Activated naive CD8-positive, alpha-beta T cell treated with anti-CD3 and anti-CD28 coated beads, Interleukin-2, amount 50 U/mL, for 24 hours (primary cell): ENCODE measurements around the gene ANKRD6.
"Not testable (repeated sequence)": the region's sequence is repeated elsewhere in the genome, so short reads cannot be mapped to it uniquely, and the experiment has no call there.

Experiments used
- ATAC-seq: fragments of 150-1000 bp; cut with Tn5 transposase; one replicate; pipeline ENCODE4 v1.10.0; 2021
- DNase-seq: peaks from one replicate; pipeline ENCODE4 v3.0.0; 2021
- H3K27ac Mint-ChIP-seq: one replicate; pipeline ENCODE4 v1.8.0; 2021; ENCODE audit warnings: mild to moderate bottlenecking, mixed read lengths
- H3K27me3 Mint-ChIP-seq: one replicate; pipeline ENCODE4 v1.8.0; 2021; ENCODE audit warnings: mixed read lengths
- H3K36me3 Mint-ChIP-seq: one replicate; pipeline ENCODE4 v1.8.0; 2021; ENCODE audit warnings: low read depth, mixed read lengths
- H3K4me1 Mint-ChIP-seq: one replicate; pipeline ENCODE4 v1.8.0; 2021; ENCODE audit warnings: mixed read lengths
- H3K4me3 Mint-ChIP-seq: one replicate; pipeline ENCODE4 v1.8.0; 2021; ENCODE audit warnings: mild to moderate bottlenecking, moderate library complexity, mixed read lengths
- H3K9me3 Mint-ChIP-seq: one replicate; pipeline ENCODE4 v1.8.0; 2021; ENCODE audit warnings: mixed read lengths

Gene ANKRD6

GRCh38 chr6:89432875-89433251 is at the start of gene ANKRD6:
TSS of gene ANKRD6 (plus strand) at chr6:89433152. CDS start at chr6:89566977, 133,825 bp downstream.
- Mint-ChIP-seq H3K4me1 (peaks cover 20% of the 10 kb centered on the region), H3K4me3 (peak within 1 kb of the TSS; percentile 78), H3K27me3 (peaks cover 12% of the 10 kb centered on the region), H3K9me3 (no peaks in the 10 kb centered on the region), H3K36me3 (no peaks in the 10 kb centered on the region), H3K27ac (peak within 1 kb of the TSS; percentile 71)
- ATAC-seq (peak; percentile 96), DNase-seq (peak; percentile 91)

GRCh38 chr6:89385156-89385667 is 47.7 kb upstream of the ANKRD6 start:
- Mint-ChIP-seq H3K4me1 (peaks cover 13% of the 10 kb centered on the region), H3K4me3 (no peak overlapping the region), H3K27ac (no peak overlapping the region), H3K36me3 (no peaks in the 10 kb centered on the region), H3K27me3 (no peaks in the 10 kb centered on the region), H3K9me3 (no peaks in the 10 kb centered on the region)
- ATAC-seq (peak; percentile 43), DNase-seq (no peak)

DNA sequence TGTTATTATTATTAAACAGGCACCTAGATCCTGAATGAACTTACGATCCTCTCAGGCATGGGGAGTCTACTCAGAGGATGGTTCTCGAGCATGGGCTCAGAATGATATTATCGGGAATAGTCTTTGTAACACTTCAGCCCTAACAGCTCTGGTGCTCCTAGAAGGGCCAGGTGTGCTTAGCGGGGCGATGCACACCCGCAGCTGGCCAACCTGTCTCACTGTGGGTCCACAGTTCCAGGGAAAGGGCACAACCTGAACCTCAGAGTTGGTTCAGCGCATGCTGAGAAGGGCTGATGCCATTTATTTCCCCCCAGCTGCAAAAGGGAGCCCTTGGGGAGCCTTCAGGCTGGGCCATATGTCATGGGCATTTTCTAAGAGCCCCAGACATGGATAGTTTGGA is 47.1 kb upstream of the ANKRD6 start:
- H3K36me3 Mint-ChIP-seq = peaks cover 1% of the 10 kb centered on the region
- ATAC-seq = no peak
- H3K27ac Mint-ChIP-seq = no peak overlapping the region
- peaks cover 13% of the 10 kb centered on the region for H3K4me1 Mint-ChIP-seq
- no peak overlapping the region for H3K4me3 Mint-ChIP-seq
- DNase-seq = no peak
- H3K27me3 Mint-ChIP-seq = no peaks in the 10 kb centered on the region
- H3K9me3 Mint-ChIP-seq = no peaks in the 10 kb centered on the region

GRCh38 chr6:89386917-89387491 is 45.9 kb upstream of the ANKRD6 start:
- H3K9me3 Mint-ChIP-seq = peaks cover 4% of the 10 kb centered on the region
- DNase-seq (no peak), ATAC-seq (no peak)

DNA sequence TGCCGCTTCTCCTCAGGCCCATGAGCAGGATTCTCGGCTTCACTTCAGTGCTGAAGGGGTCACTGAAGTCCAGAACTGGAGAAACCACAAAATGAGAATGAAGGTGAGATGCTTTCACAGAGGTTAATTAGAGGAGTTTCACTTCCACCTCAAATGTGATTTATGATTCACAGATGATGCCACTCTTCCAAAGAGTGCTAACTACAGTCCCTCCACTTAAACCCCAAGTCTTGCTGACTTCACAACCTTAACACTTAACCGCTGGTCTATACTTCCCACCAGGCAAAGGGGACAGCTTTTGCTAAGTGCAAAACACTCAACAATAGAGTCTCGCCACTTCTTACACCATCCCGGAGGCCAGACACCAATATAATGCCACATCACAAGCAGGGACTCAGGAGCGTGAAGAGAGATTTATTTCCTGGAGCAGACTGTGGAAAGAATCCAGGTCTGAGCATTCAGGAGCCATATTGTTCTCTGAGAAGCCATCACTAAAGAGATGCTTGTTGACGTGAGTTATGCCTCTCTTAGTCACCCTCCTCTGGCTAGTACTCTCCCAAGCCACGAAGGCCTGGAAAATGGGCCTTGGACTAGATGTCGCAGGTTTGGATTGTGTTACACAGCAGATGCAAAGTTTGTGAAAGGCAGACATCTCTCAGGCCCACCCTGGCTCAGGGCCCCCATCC is 45.3 kb upstream of the ANKRD6 start:
- peaks cover 13% of the 10 kb centered on the region for H3K4me1 Mint-ChIP-seq
- no peak for DNase-seq
- H3K36me3 Mint-ChIP-seq = peaks cover 2% of the 10 kb centered on the region
- H3K27ac Mint-ChIP-seq = no peak overlapping the region
- peaks cover 4% of the 10 kb centered on the region for H3K9me3 Mint-ChIP-seq
- peaks cover 2% of the 10 kb centered on the region for H3K27me3 Mint-ChIP-seq
- no peak overlapping the region for H3K4me3 Mint-ChIP-seq
- peak; percentile 72 for ATAC-seq

More at GRCh38 chr6:89386917-89387491, 45.9 kb upstream of the ANKRD6 start:
- Mint-ChIP-seq H3K4me1 (peaks cover 13% of the 10 kb centered on the region), H3K4me3 (no peak overlapping the region), H3K27ac (no peak overlapping the region), H3K27me3 (peaks cover 2% of the 10 kb centered on the region), H3K36me3 (peaks cover 2% of the 10 kb centered on the region)

- DNase-seq = no peak
- no peak overlapping the region for H3K4me3 Mint-ChIP-seq
- peaks cover 2% of the 10 kb centered on the region for H3K27me3 Mint-ChIP-seq
- H3K27ac Mint-ChIP-seq = no peak overlapping the region
- peaks cover 12% of the 10 kb centered on the region for H3K9me3 Mint-ChIP-seq
- peaks cover 2% of the 10 kb centered on the region for H3K36me3 Mint-ChIP-seq
- ATAC-seq = no peak
- peaks cover 13% of the 10 kb centered on the region for H3K4me1 Mint-ChIP-seq
Observed at GRCh38 chr6:89388846-89389245, 44.1 kb upstream of the ANKRD6 start.

GRCh38 chr6:89392823-89393222 is 40.1 kb upstream of the ANKRD6 start:
- H3K27me3 Mint-ChIP-seq = peaks cover 2% of the 10 kb centered on the region
- H3K36me3 Mint-ChIP-seq = peaks cover 2% of the 10 kb centered on the region
- DNase-seq (no peak), ATAC-seq (no peak)
- H3K4me1 Mint-ChIP-seq = no peaks in the 10 kb centered on the region
- peaks cover 14% of the 10 kb centered on the region for H3K9me3 Mint-ChIP-seq
- no peak overlapping the region for H3K27ac Mint-ChIP-seq
- H3K4me3 Mint-ChIP-seq = no peak overlapping the region

DNA sequence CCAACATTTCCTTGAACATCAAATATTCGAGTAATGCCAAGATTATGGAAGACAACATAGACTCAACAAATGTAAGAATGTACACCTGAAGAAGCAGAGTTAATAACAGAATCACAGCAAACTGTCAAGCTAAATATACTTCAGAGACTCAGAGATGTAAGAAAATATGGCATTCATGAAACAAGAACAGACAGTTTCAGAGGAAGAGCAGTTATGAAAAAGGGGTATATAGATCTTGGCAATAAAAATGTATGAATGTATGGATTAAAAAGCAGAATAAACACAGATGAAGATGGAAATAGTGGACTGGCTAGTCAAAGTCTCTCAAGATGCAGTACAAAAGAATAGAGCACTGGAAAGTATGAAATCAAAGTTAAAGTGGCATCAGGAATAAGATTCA is 39.3 kb upstream of the ANKRD6 start:
- Mint-ChIP-seq H3K4me1 (no peaks in the 10 kb centered on the region), H3K27me3 (peaks cover 2% of the 10 kb centered on the region), H3K9me3 (peaks cover 14% of the 10 kb centered on the region), H3K36me3 (peaks cover 2% of the 10 kb centered on the region), H3K27ac (no peak overlapping the region), H3K4me3 (no peak overlapping the region)
- ATAC-seq = no peak
- DNase-seq = no peak

GRCh38 chr6:89397884-89398283 is 35.1 kb upstream of the ANKRD6 start:
- not testable (repeated sequence) for H3K27ac Mint-ChIP-seq, H3K4me1 Mint-ChIP-seq, DNase-seq, H3K36me3 Mint-ChIP-seq, H3K4me3 Mint-ChIP-seq, H3K9me3 Mint-ChIP-seq, ATAC-seq, H3K27me3 Mint-ChIP-seq

GRCh38 chr6:89398762-89399525 is 34.0 kb upstream of the ANKRD6 start:
- H3K27ac Mint-ChIP-seq = no peak overlapping the region
- peaks cover 1% of the 10 kb centered on the region for H3K9me3 Mint-ChIP-seq
- ATAC-seq (no peak), DNase-seq (no peak)
- H3K36me3 Mint-ChIP-seq = no peaks in the 10 kb centered on the region
- H3K4me1 Mint-ChIP-seq = peaks cover 1% of the 10 kb centered on the region
- H3K4me3 Mint-ChIP-seq = no peak overlapping the region
- no peaks in the 10 kb centered on the region for H3K27me3 Mint-ChIP-seq

DNA sequence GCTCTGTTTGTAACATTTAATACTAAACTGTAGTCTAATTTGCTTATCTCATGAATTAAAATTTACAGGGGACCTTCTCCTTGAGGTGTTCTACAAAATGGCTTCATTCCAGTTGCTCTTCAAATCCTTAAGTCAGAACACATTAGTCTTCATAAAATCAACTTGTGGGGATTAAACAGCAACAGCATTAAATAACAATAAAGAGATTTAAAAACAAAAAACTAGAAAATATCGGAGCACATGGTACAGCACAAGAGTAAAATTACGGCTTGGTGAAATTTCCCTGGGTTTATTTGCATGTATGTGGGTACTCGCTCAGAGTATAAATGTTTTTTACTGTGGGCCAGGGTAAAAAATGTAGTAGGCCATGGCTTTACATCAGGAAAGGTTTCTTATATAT is 32.9 kb upstream of the ANKRD6 start:
- Mint-ChIP-seq H3K27ac (no peak overlapping the region), H3K4me3 (no peak overlapping the region), H3K9me3 (no peaks in the 10 kb centered on the region), H3K36me3 (no peaks in the 10 kb centered on the region), H3K27me3 (no peaks in the 10 kb centered on the region), H3K4me1 (peaks cover 1% of the 10 kb centered on the region)
- DNase-seq = no peak
- ATAC-seq = no peak

DNA sequence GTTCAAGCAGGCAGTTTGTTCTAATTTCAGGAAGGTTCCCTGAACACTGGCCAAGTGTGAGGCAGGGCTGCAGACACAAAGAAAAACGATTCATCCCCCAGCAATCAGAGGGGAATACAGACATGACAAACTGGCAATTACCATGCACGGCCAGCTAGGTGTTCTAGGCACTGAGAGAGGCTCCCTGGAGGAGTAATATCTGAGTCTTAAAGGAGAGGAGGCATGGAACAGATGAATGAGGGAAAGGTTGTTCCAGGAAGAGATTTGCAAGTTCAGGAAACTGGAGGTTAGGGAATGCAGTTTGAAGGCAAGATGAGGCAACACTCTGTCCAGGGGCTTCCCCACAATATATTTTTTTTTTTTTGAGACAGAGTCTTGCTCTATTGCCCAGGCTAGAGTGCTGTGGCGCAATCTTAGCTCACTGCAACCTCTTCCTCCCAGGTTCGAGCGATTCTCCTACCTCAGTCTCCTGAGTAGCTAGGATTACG is 32.0 kb upstream of the ANKRD6 start:
- Mint-ChIP-seq H3K4me1 (peaks cover 1% of the 10 kb centered on the region), H3K9me3 (no peaks in the 10 kb centered on the region), H3K4me3 (no peak overlapping the region), H3K27ac (no peak overlapping the region), H3K27me3 (no peaks in the 10 kb centered on the region), H3K36me3 (no peaks in the 10 kb centered on the region)
- no peak for ATAC-seq
- DNase-seq = no peak

- H3K9me3 Mint-ChIP-seq = no peaks in the 10 kb centered on the region
- H3K4me1 Mint-ChIP-seq = peaks cover 1% of the 10 kb centered on the region
- H3K27me3 Mint-ChIP-seq = no peaks in the 10 kb centered on the region
- H3K36me3 Mint-ChIP-seq = no peaks in the 10 kb centered on the region
- ATAC-seq (peak; percentile 89), DNase-seq (no peak)
- H3K27ac Mint-ChIP-seq = no peak overlapping the region
- no peak overlapping the region for H3K4me3 Mint-ChIP-seq
Observed at GRCh38 chr6:89402776-89403175, 30.2 kb upstream of the ANKRD6 start.

DNA sequence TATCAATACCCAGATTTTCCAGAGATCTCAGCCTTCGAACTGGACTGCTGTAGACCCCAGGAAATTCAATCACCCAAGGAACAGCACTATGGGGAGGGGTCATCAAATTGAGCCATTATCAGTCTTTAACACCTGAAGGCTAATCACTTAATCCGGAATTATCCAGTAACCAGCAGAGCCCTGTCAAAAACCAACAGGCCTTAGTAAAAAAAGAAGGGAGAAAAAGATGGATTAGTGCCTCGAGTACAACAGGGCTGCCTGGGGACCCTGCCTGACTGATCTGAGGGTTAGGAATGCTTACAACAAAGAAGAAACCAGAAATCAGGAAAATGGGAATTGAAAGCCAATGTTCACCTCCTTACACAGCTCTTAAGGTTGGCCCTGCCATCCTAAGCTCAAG is 28.4 kb upstream of the ANKRD6 start:
- peaks cover 3% of the 10 kb centered on the region for H3K4me1 Mint-ChIP-seq
- no peaks in the 10 kb centered on the region for H3K9me3 Mint-ChIP-seq
- H3K27ac Mint-ChIP-seq = no peak overlapping the region
- DNase-seq (no peak), ATAC-seq (no peak)
- H3K27me3 Mint-ChIP-seq = no peaks in the 10 kb centered on the region
- H3K4me3 Mint-ChIP-seq = no peak overlapping the region
- H3K36me3 Mint-ChIP-seq = no peaks in the 10 kb centered on the region

DNA sequence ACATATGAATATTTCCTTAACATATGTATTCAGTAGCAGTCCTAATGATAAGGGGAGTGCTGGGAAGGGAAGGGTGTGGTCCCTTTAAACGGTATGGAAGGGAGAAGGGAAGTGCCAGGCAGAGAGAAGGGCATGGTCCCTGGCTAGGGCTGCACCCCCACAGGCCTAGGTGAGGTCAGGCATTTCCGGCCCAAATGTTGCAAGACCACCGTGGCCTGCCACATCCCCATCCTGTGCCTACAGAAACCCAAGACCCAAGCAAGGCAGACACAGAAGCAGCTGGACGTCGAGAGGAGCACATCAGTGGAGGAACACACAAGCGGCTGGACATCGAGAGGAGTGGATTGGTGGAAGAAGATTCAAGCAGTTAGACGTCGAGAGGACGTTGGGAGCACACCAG is 26.8 kb upstream of the ANKRD6 start:
- no peak for DNase-seq
- Mint-ChIP-seq H3K27me3 (no peaks in the 10 kb centered on the region), H3K4me3 (no peak overlapping the region), H3K4me1 (peaks cover 13% of the 10 kb centered on the region), H3K36me3 (no peaks in the 10 kb centered on the region), H3K27ac (no peak overlapping the region), H3K9me3 (no peaks in the 10 kb centered on the region)
- no peak for ATAC-seq
